ENCODE data around the gene ANKRD60.

ANKRD60 gene

DNA sequence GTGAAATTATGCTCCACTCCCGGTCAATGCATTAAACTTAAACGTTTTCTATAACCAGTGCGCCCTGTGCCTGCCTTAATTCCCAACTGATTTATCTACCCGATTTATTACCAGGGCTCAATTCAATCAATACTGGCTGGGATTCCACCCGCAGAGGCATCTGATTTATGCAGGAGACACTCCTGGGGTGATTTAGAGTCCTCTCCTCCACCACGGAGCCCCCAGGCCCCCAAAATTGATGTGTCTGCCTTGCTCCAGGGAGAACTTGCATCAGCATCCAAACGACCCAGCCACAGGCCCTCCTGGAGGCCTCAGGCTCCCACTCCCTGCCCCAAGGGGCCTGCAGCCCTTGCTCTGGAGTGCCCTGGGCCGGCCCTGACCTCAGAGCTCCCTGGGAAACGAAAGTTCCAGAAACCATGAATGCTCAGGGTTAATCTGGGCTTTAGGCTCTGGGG is 29.5 kb downstream of the ANKRD60 start:
- no peak overlapping the region for H2AK5ac ChIP-seq (ENCODE audit: low read length, severe bottlenecking)
- H3K18ac ChIP-seq (ENCODE audit: low read depth in 1 of 2, low read length in 2 of 2) = no peak overlapping the region
- H4K91ac ChIP-seq (ENCODE audit: low read length) = no peak overlapping the region
- H2BK5ac ChIP-seq (ENCODE audit: low read depth, low read length, poor library complexity, severe bottlenecking) = no peak overlapping the region
- no peaks in the 10 kb centered on the region for H3K36me3 ChIP-seq (ENCODE audit: control insufficient read depth in 1 of 2, insufficient read depth in 2 of 2, low read depth in 1 of 2, low read length in 2 of 2)
- H2BK12ac ChIP-seq (ENCODE audit: low read length in 2 of 2) = no peak overlapping the region
- no peak overlapping the region for H3K4ac ChIP-seq (ENCODE audit: low read depth in 1 of 2, low read length in 2 of 2)
- no peak overlapping the region for H3K4me2 ChIP-seq (ENCODE audit: low read length, poor library complexity, severe bottlenecking)
- H3K4me1 ChIP-seq (ENCODE audit: control insufficient read depth, insufficient read depth, low read depth, low read length) = no peaks in the 10 kb centered on the region
- no peak overlapping the region for H3K23ac ChIP-seq (ENCODE audit: low read length in 2 of 2)
- no peak overlapping the region for H2BK15ac ChIP-seq (ENCODE audit: low read depth, poor library complexity, severe bottlenecking)
- H3K14ac ChIP-seq (ENCODE audit: low read length in 2 of 2) = no peak overlapping the region
- peaks cover 0 to 25% of the 10 kb centered on the region in 2 experiments for H3K27me3 ChIP-seq (ENCODE audit: control insufficient read depth in 1 of 2, insufficient read depth in 1 of 2, low read length in 2 of 2)
- no peaks in the 10 kb centered on the region for H3K79me1 ChIP-seq (replicated peaks; ENCODE audit: low read length, poor library complexity, severe bottlenecking)
- H2BK120ac ChIP-seq (ENCODE audit: low read depth, low read length) = no peak overlapping the region
- H3K9me3 ChIP-seq (ENCODE audit: control insufficient read depth, low read length) = no peaks in the 10 kb centered on the region
- H3K4me3 ChIP-seq (ENCODE audit: insufficient read depth in 1 of 2, low read depth in 1 of 2, low read length in 2 of 2) = no peak overlapping the region
- H4K8ac ChIP-seq (ENCODE audit: low read length) = no peak overlapping the region
- H2AFZ ChIP-seq (ENCODE audit: low read depth, low read length) = no peak overlapping the region
- H3K9ac ChIP-seq (ENCODE audit: low read length) = no peak overlapping the region
- H3K27ac ChIP-seq (ENCODE audit: low read length, poor library complexity, severe bottlenecking) = no peak overlapping the region
- DNase-seq = no peak
- 65% methylated on average over 9 of the region's 9 CpGs for whole genome bisulfite sequencing

DNA sequence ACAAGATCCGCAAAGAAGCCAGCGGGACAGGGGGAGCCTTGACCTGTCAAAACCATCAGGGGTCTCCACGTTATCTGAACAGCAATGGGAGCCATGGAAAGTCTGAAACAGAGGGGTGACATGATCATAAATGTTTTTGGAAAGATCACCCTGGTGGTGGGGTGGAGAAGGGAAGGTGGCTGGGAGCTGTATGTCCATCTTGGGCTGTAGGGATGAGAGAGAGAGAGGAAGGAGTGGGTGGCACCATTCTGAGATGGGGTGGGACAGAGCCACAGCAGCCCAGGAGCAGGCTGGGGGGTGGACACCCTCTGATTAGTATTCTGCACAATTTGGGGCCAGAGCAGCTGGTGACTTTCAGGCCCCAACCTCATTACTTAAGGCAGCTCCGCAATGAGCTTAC is 30.1 kb downstream of the ANKRD60 start:
- H3K79me1 ChIP-seq (replicated peaks; ENCODE audit: low read length, poor library complexity, severe bottlenecking) = no peaks in the 10 kb centered on the region
- H3K4ac ChIP-seq (ENCODE audit: low read depth in 1 of 2, low read length in 2 of 2) = no peak overlapping the region
- H3K14ac ChIP-seq (ENCODE audit: low read length in 2 of 2) = no peak overlapping the region
- H3K4me2 ChIP-seq (ENCODE audit: low read length, poor library complexity, severe bottlenecking) = no peak overlapping the region
- H3K27ac ChIP-seq (ENCODE audit: low read length, poor library complexity, severe bottlenecking) = no peak overlapping the region
- H2BK120ac ChIP-seq (ENCODE audit: low read depth, low read length) = no peak overlapping the region
- H2BK15ac ChIP-seq (ENCODE audit: low read depth, poor library complexity, severe bottlenecking) = no peak overlapping the region
- no peak overlapping the region for H2AK5ac ChIP-seq (ENCODE audit: low read length, severe bottlenecking)
- no peak overlapping the region for H3K4me3 ChIP-seq (ENCODE audit: insufficient read depth in 1 of 2, low read depth in 1 of 2, low read length in 2 of 2)
- no peaks in the 10 kb centered on the region for H3K4me1 ChIP-seq (ENCODE audit: control insufficient read depth, insufficient read depth, low read depth, low read length)
- DNase-seq = no peak
- H3K9ac ChIP-seq (ENCODE audit: low read length) = no peak overlapping the region
- WGBS = 82% methylated on average over 4 of the region's 4 CpGs
- no peak overlapping the region for H3K23ac ChIP-seq (ENCODE audit: low read length in 2 of 2)
- no peak overlapping the region for H2BK12ac ChIP-seq (ENCODE audit: low read length in 2 of 2)
- H3K9me3 ChIP-seq (ENCODE audit: control insufficient read depth, low read length) = no peaks in the 10 kb centered on the region
- no peak overlapping the region for H2AFZ ChIP-seq (ENCODE audit: low read depth, low read length)
- H3K36me3 ChIP-seq (ENCODE audit: control insufficient read depth in 1 of 2, insufficient read depth in 2 of 2, low read depth in 1 of 2, low read length in 2 of 2) = no peaks in the 10 kb centered on the region
- H2BK5ac ChIP-seq (ENCODE audit: low read depth, low read length, poor library complexity, severe bottlenecking) = no peak overlapping the region
- no peak overlapping the region for H4K91ac ChIP-seq (ENCODE audit: low read length)
- H4K8ac ChIP-seq (ENCODE audit: low read length) = no peak overlapping the region
- H3K18ac ChIP-seq (ENCODE audit: low read depth in 1 of 2, low read length in 2 of 2) = no peak overlapping the region
- H3K27me3 ChIP-seq (ENCODE audit: control insufficient read depth in 1 of 2, insufficient read depth in 1 of 2, low read length in 2 of 2) = peaks cover 0 to 20% of the 10 kb centered on the region in 2 experiments

DNA sequence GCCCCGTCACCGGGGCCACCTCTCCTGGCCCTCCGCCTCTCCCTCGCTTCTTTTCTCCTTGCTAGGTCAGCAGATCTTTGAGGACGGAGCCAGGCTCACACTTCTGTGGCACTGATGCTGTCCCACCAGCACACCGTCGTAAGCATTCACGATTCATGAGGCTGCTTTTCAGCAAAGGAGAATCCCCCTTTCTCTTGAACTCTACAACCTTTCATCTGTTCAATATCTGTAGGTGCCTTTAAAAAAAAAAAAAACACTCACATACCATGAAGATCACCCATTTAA is 31.3 kb downstream of the ANKRD60 start:
- Histone ChIP-seq H2AFZ (ENCODE audit: low read depth, low read length) (no peak overlapping the region), H3K4me2 (ENCODE audit: low read length, poor library complexity, severe bottlenecking) (no peak overlapping the region), H4K8ac (ENCODE audit: low read length) (no peak overlapping the region), H3K27ac (ENCODE audit: low read length, poor library complexity, severe bottlenecking) (no peak overlapping the region), H3K4me1 (ENCODE audit: control insufficient read depth, insufficient read depth, low read depth, low read length) (no peaks in the 10 kb centered on the region), H4K91ac (ENCODE audit: low read length) (no peak overlapping the region), H3K14ac (ENCODE audit: low read length in 2 of 2) (no peak overlapping the region), H2BK12ac (ENCODE audit: low read length in 2 of 2) (no peak overlapping the region), H2AK5ac (ENCODE audit: low read length, severe bottlenecking) (no peak overlapping the region), H3K79me1 (replicated peaks; ENCODE audit: low read length, poor library complexity, severe bottlenecking) (no peaks in the 10 kb centered on the region), H3K4ac (ENCODE audit: low read depth in 1 of 2, low read length in 2 of 2) (no peak overlapping the region), H3K4me3 (ENCODE audit: insufficient read depth in 1 of 2, low read depth in 1 of 2, low read length in 2 of 2) (no peak overlapping the region), H3K18ac (ENCODE audit: low read depth in 1 of 2, low read length in 2 of 2) (no peak overlapping the region), H3K9ac (ENCODE audit: low read length) (no peak overlapping the region), H3K23ac (ENCODE audit: low read length in 2 of 2) (no peak overlapping the region), H3K9me3 (ENCODE audit: control insufficient read depth, low read length) (no peaks in the 10 kb centered on the region), H2BK5ac (ENCODE audit: low read depth, low read length, poor library complexity, severe bottlenecking) (no peak overlapping the region), H2BK120ac (ENCODE audit: low read depth, low read length) (no peak overlapping the region), H3K36me3 (ENCODE audit: control insufficient read depth in 1 of 2, insufficient read depth in 2 of 2, low read depth in 1 of 2, low read length in 2 of 2) (no peaks in the 10 kb centered on the region), H2BK15ac (ENCODE audit: low read depth, poor library complexity, severe bottlenecking) (no peak overlapping the region), H3K27me3 (ENCODE audit: control insufficient read depth in 1 of 2, insufficient read depth in 1 of 2, low read length in 2 of 2) (peaks cover 0 to 30% of the 10 kb centered on the region in 2 experiments)
- WGBS = 91% methylated on average over 8 of the region's 8 CpGs
- no peak for DNase-seq

DNA sequence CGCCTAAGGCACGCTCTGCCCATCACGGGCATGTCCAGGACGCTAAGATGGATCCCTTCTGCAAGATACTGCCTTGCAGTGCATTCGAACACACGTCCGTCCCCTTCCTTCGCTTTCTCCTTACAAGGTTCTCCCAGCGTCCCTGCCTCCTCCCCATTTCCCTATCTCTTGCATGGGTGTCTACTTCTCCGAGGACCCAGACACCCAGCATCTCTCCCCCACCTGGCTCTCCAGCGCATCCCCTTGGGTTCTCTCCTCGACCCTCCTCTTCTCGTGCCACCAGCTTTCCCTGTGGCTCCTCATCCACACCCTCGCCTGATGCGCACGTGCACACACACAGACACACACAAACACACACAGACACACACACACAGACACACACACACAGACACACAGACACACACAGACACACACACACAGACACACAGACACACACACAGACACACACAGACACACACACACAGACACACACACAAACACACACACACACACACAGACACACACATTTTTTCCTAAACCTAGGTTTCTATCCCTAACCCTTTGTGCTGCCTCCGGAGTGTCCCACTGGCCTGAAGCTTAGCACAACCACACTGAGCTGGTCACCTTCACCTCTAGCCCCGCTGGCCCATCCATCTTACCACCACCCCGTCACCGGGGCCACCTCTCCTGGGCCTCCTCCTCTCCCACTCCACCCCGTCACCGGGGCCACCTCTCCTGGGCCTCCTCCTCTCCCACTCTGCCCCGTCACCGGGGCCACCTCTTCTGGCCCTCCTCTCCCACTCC is 31.9 kb downstream of the ANKRD60 start:
- Histone ChIP-seq H3K4ac (ENCODE audit: low read depth in 1 of 2, low read length in 2 of 2) (no peak overlapping the region), H2AFZ (ENCODE audit: low read depth, low read length) (no peak overlapping the region), H3K18ac (ENCODE audit: low read depth in 1 of 2, low read length in 2 of 2) (no peak overlapping the region), H3K9me3 (ENCODE audit: control insufficient read depth, low read length) (no peaks in the 10 kb centered on the region), H3K27ac (ENCODE audit: low read length, poor library complexity, severe bottlenecking) (no peak overlapping the region), H2BK120ac (ENCODE audit: low read depth, low read length) (no peak overlapping the region), H3K4me2 (ENCODE audit: low read length, poor library complexity, severe bottlenecking) (no peak overlapping the region), H2BK15ac (ENCODE audit: low read depth, poor library complexity, severe bottlenecking) (no peak overlapping the region), H3K14ac (ENCODE audit: low read length in 2 of 2) (no peak overlapping the region), H3K23ac (ENCODE audit: low read length in 2 of 2) (no peak overlapping the region), H3K4me1 (ENCODE audit: control insufficient read depth, insufficient read depth, low read depth, low read length) (no peaks in the 10 kb centered on the region), H4K91ac (ENCODE audit: low read length) (no peak overlapping the region), H3K9ac (ENCODE audit: low read length) (no peak overlapping the region), H2BK5ac (ENCODE audit: low read depth, low read length, poor library complexity, severe bottlenecking) (no peak overlapping the region), H2BK12ac (ENCODE audit: low read length in 2 of 2) (no peak overlapping the region), H3K27me3 (ENCODE audit: control insufficient read depth in 1 of 2, insufficient read depth in 1 of 2, low read length in 2 of 2) (peaks cover under 1 to 35% of the 10 kb centered on the region in 2 experiments), H3K79me1 (replicated peaks; ENCODE audit: low read length, poor library complexity, severe bottlenecking) (no peaks in the 10 kb centered on the region), H2AK5ac (ENCODE audit: low read length, severe bottlenecking) (no peak overlapping the region), H4K8ac (ENCODE audit: low read length) (no peak overlapping the region), H3K4me3 (ENCODE audit: insufficient read depth in 1 of 2, low read depth in 1 of 2, low read length in 2 of 2) (no peak overlapping the region), H3K36me3 (ENCODE audit: control insufficient read depth in 1 of 2, insufficient read depth in 2 of 2, low read depth in 1 of 2, low read length in 2 of 2) (no peaks in the 10 kb centered on the region)
- no peak for DNase-seq
- 93% methylated on average over 23 of the region's 24 CpGs for WGBS
